K562 (cell line): ENCODE results near the gene RBBP7. TPM values are rescaled to one million over a fixed set of nuclear protein-coding genes. Genes with fewer than 3 reads are reported as not detected.

Source experiments
- ATAC-seq: fragments of 200-7000 bp; cut with Tn5 transposase; 3 replicates; pipeline ENCODE4 v1.9.1; 2020; ENCODE audit warnings: moderate library complexity
- BruUV-seq: library from RNA; stranded (reverse); fragments of 400-500 nt; replicated peaks from 2 replicates; lab custom pipeline; 2021; lab: Mats Ljungman, UMichigan
- CTCF ChIA-PET: fragments of 300-600 bp; formaldehyde crosslinking; extraction: SDS; loops from one replicate; lab custom pipeline; 2021; ENCODE audit warnings: low intra/inter-chr PET ratio; lab: Yijun Ruan, JAX
- POLR2A ChIA-PET: fragments of 300-600, 350-650 bp; sonication (Branson Sonifier 250); formaldehyde crosslinking; extraction: SDS; loops from one replicate; lab custom pipeline; 2021; ENCODE audit warnings: antibody characterized with exemption, inconsistent platforms; lab: Yijun Ruan, JAX
- DNase-seq, 4 experiments: peaks; one replicate each; pipeline versions ENCODE4 v3.0.0 to v3.0.0-alpha.2; 2011 to 2018; ENCODE audit warnings: low spot score in 3 of 4, mixed read lengths in 3 of 4; ENCODE audit errors: extremely low read depth in 1 of 4
- FAIRE-seq: peaks from 2 replicates; lab custom pipeline; 2011; peaks lifted over from hg19 to GRCh38; lab: Jason Lieb, UNC
- H2AFZ ChIP-seq: 2 replicates; pipeline ENCODE4 v1.6.0; 2011; ENCODE audit warnings: low read depth, low read length, control low read depth, inconsistent platforms
- H3K27ac ChIP-seq: fragments of 200-600 bp; 3 replicates; pipeline ENCODE4 v1.8.0; 2011; ENCODE audit warnings: low read depth, mild to moderate bottlenecking, control low read depth, inconsistent platforms, low read length, moderate library complexity, mixed read lengths; ENCODE audit errors: extremely low read depth
- H3K27me3 ChIP-seq, 2 experiments: fragments of 300-600 bp in 1 of 2; 2 replicates in 1 of 2; 3 replicates in 1 of 2; pipeline versions ENCODE4 v1.6.0 to v1.8.0; 2011; ENCODE audit warnings: inconsistent platforms in 2 of 2, low read length in 2 of 2, mild to moderate bottlenecking in 1 of 2, mixed read lengths in 1 of 2, moderate library complexity in 1 of 2; ENCODE audit not compliant: control insufficient read depth in 2 of 2, insufficient read depth in 2 of 2
- H3K36me3 ChIP-seq: fragments of 300-600 bp; 3 replicates; pipeline ENCODE4 v1.8.0; 2011; ENCODE audit warnings: mild to moderate bottlenecking, low read length, inconsistent platforms; ENCODE audit not compliant: control insufficient read depth, insufficient read depth
- H3K4me1 ChIP-seq, 2 experiments: fragments of 200-600 bp in 1 of 2; replicated peaks in 1 of 2; 2 replicates in 1 of 2; 3 replicates in 1 of 2; pipeline versions ENCODE4 v1.5.1 to v1.8.0; 2011; ENCODE audit warnings: inconsistent platforms in 2 of 2, low read length in 2 of 2, mild to moderate bottlenecking in 1 of 2, mixed read lengths in 1 of 2, moderate library complexity in 1 of 2; ENCODE audit not compliant: control insufficient read depth in 2 of 2, insufficient read depth in 2 of 2
- H3K4me2 ChIP-seq: 2 replicates; pipeline ENCODE4 v1.6.1; 2011; ENCODE audit warnings: low read length, control low read depth, inconsistent platforms, mixed read lengths; ENCODE audit not compliant: insufficient read depth
- H3K4me3 ChIP-seq: fragments of 200-600 bp; sonication (generic), shearing (Covaris generic); 2 replicates; pipeline ENCODE4 v1.5.1; 2016; ENCODE audit warnings: control low read depth, inconsistent platforms
- H3K79me2 ChIP-seq: fragments of 200-600 bp; 3 replicates; pipeline ENCODE4 v1.8.0; 2011; ENCODE audit warnings: low read length, inconsistent platforms; ENCODE audit not compliant: control insufficient read depth, insufficient read depth
- H3K9ac ChIP-seq, 2 experiments: 2 replicates each; pipeline versions ENCODE4 v1.6.0 to v1.6.1; 2011; ENCODE audit warnings: low read depth in 2 of 2, low read length in 2 of 2, control low read depth in 1 of 2, inconsistent platforms in 1 of 2, mild to moderate bottlenecking in 1 of 2, mixed read lengths in 1 of 2; ENCODE audit not compliant: insufficient read depth in 1 of 2
- H3K9me1 ChIP-seq: one replicate; pipeline ENCODE4 v1.6.0; 2011; ENCODE audit warnings: inconsistent platforms, mild to moderate bottlenecking, low read length, moderate library complexity; ENCODE audit not compliant: control insufficient read depth, insufficient read depth
- H3K9me3 ChIP-seq: replicated peaks from 2 replicates; pipeline ENCODE4 v1.5.1; 2011; ENCODE audit warnings: low read depth, low read length, inconsistent platforms; ENCODE audit not compliant: control insufficient read depth, insufficient read depth
- H4K20me1 ChIP-seq: replicated peaks from 2 replicates; pipeline ENCODE4 v1.6.1; 2011; ENCODE audit warnings: low read length, inconsistent platforms, mixed read lengths; ENCODE audit not compliant: control insufficient read depth, insufficient read depth
- CBFA2T2 ChIP-seq: fragments of 450-650 bp; conservative IDR thresholded peaks from 2 replicates; pipeline ENCODE4 v1.6.1; 2017; ENCODE audit warnings: mild to moderate bottlenecking
- CBFA2T3 ChIP-seq: fragments of 450-650 bp; IDR thresholded peaks from 2 replicates; pipeline ENCODE4 v1.6.1; 2017
- FOXP4 ChIP-seq: sonication (generic); formaldehyde crosslinking; IDR thresholded peaks from 2 replicates; pipeline ENCODE4 v1.8.0; 2022; ENCODE audit warnings: mild to moderate bottlenecking, missing genetic modification reagents, borderline replicate concordance
- KLF10 ChIP-seq: fragments of 250-450 bp; sonication (Bioruptor Pico); IDR thresholded peaks from 2 replicates; pipeline ENCODE4 v1.6.1; 2021; ENCODE audit warnings: matching md5 sums
- PRDM10 ChIP-seq: fragments of 450-650 bp; IDR thresholded peaks from 2 replicates; pipeline ENCODE4 v1.6.1; 2018; ENCODE audit not compliant: partially characterized antibody
- SP1 ChIP-seq: sonication (generic); formaldehyde crosslinking; IDR thresholded peaks from 2 replicates; pipeline ENCODE4 v1.8.1; 2022; ENCODE audit warnings: mild to moderate bottlenecking, missing genetic modification reagents
- SRSF1 ChIP-seq: fragments of 200-400 bp; formaldehyde crosslinking; IDR thresholded peaks from 2 replicates; pipeline ENCODE4 v1.6.1; 2017; ENCODE audit warnings: mild to moderate bottlenecking, low read depth, low read length, moderate library complexity
- TCF7 ChIP-seq: sonication (generic); IDR thresholded peaks from 2 replicates; pipeline ENCODE4 v1.6.1; 2016; ENCODE audit warnings: antibody characterized with exemption, borderline replicate concordance
- ZFPM2 ChIP-seq: fragments of 250-450 bp; sonication (Bioruptor Pico); IDR thresholded peaks from 2 replicates; pipeline ENCODE4 v1.5.1; 2022; ENCODE audit warnings: mild to moderate bottlenecking
- ZNF551 ChIP-seq: fragments of 250-450 bp; sonication (Bioruptor Pico); IDR thresholded peaks from 2 replicates; pipeline ENCODE4 v1.5.0; 2021; ENCODE audit warnings: mild to moderate bottlenecking, moderate library complexity
- ZNF717 ChIP-seq: fragments of 250-450 bp; sonication (Bioruptor Pico); IDR thresholded peaks from 2 replicates; pipeline ENCODE4 v1.5.0; 2021
- WGBS: fragments of 100-300 bp; shearing (Covaris generic); methylation state at CpG from one replicate; pipeline ENCODE4 v1.1.6; 2016; ENCODE audit warnings: low coverage, mixed read lengths; ENCODE audit not compliant: insufficient coverage; ENCODE audit errors: missing lambda C conversion rate; 5-methylcytosine and 5-hydroxymethylcytosine counted together
- in situ Hi-C: fragments of 300-500 bp; cut with MboI; formaldehyde crosslinking; loops from 4 replicates; pipeline ENCODE4 v1.15.0; 2018; ENCODE audit warnings: inconsistent platforms, mixed read lengths
- intact Hi-C: fragments of 100-400 bp; cut with micrococcal nuclease; formaldehyde crosslinking; loops from 2 replicates; pipeline ENCODE4 v1.14.2; 2022
- polyA plus RNA-seq, 8 experiments: library from polyadenylated mRNA; depleted of rRNA in 4 of 8; stranded (reverse) in 5 of 8; unstranded in 3 of 8; fragments of >200 nt; fragmentation: Nextera tagmentation in 2 of 8; fragmentation: Illumina TruSeq in 1 of 8; extraction: Ambion mirVana in 2 of 8; extraction: Trizol in 1 of 8; gene quantifications; 2 replicates each; pipeline versions ENCODE4 v1.2.1 to v1.2.3, GENCODE V29; 2011 to 2014; ENCODE audit warnings: inconsistent platforms in 1 of 8, missing spikeins in 1 of 8
- total RNA-seq, 7 experiments: library from RNA; depleted of rRNA in 6 of 7; stranded (reverse); fragments of >200 nt in 6 of 7; fragmentation: Illumina TruSeq in 2 of 7; extraction: Trizol in 2 of 7; gene quantifications; 2 replicates each; pipeline versions ENCODE4 v1.2.1 to v1.2.3, GENCODE V29; 2011 to 2021; ENCODE audit warnings: low replicate concordance in 1 of 7

Gene RBBP7
- total and polyA plus RNA-seq, 9 of the 15 experiments (the other 6 are each of a cell fraction or from before 2014, with no cell fraction given): 79.0 to 364 (median 182) TPM

- no peaks in the 10 kb centered on the region for H4K20me1 ChIP-seq
- intact Hi-C loops (no loop called here), in situ Hi-C loops (no loop called here)
- H3K36me3 ChIP-seq: peaks cover 96% of the 10 kb centered on the region
- no peaks in the 10 kb centered on the region for H3K9me1 ChIP-seq
- no TSS peak for BruUV-seq
- DNase-seq: peak in 2 of 4 experiments; percentile 31 to 38
- H3K4me3 ChIP-seq: no peak overlapping the region
- H3K27ac ChIP-seq: no peak overlapping the region
- H3K9me3 ChIP-seq: no peaks in the 10 kb centered on the region
- no peaks in the 10 kb centered on the region for H3K27me3 ChIP-seq
- POLR2A ChIA-PET: interaction anchor here (0.6 kb wide), 1 partner anchor 52 kb away, joined by 4 read pairs; no protein-coding TSS in a partner anchor
- WGBS: 57% methylated on average over 5 of the region's 5 CpGs
- no peaks in the 10 kb centered on the region for H3K79me2 ChIP-seq
- H3K4me1 ChIP-seq: peaks cover 0 to 3% of the 10 kb centered on the region in 2 experiments; a peak in 3 of 5 replicates
- no peak overlapping the region for H2AFZ ChIP-seq
- peak; percentile 39; the same call in 2 of the 3 replicates for ATAC-seq
- CTCF ChIA-PET: no interaction called here
- no peak for FAIRE-seq
- peak overlapping the region in 1 of 2 experiments; percentile 55; a peak in 1 of 4 replicates for H3K9ac ChIP-seq
- no peak overlapping the region for H3K4me2 ChIP-seq
- no peak for TF ChIP-seq SRSF1
- peak; percentile 62 for TF ChIP-seq CBFA2T3
- no peak for TF ChIP-seq TCF7
- no peak for TF ChIP-seq ZNF551
- no peak for TF ChIP-seq ZNF717 (CRISPR knock-in tag)
- peak; percentile 28 for TF ChIP-seq PRDM10
- no peak for TF ChIP-seq FOXP4 (CRISPR knock-in tag)
- no peak for TF ChIP-seq ZFPM2 (CRISPR knock-in tag)
- peak; percentile 32; the same call in 1 of the 2 replicates for TF ChIP-seq CBFA2T2
- TF ChIP-seq KLF10: no peak
- no peak for TF ChIP-seq SP1 (CRISPR knock-in tag)
Observed at GRCh38 chrX:16839219-16839851, 30.8 kb downstream of the RBBP7 start.
